Calu3 (cell line): ENCODE results near the gene DHX57. TPM values are rescaled to one million over a fixed set of nuclear protein-coding genes. Genes with fewer than 3 reads are reported as not detected.

Experiments
- BruUV-seq: library from RNA; stranded (reverse); fragments of 400-500 nt; replicated peaks from 2 replicates; lab custom pipeline; 2021; lab: Mats Ljungman, UMichigan
- CTCF ChIA-PET: fragments of 300-600 bp; sonication (Branson Sonifier 250); formaldehyde crosslinking; loops from one replicate; lab custom pipeline; 2022; ENCODE audit warnings: antibody characterized with exemption; lab: Charles Lee
- DNase-seq: peaks from one replicate; pipeline ENCODE4 v3.0.0; 2022
- H3K27ac Mint-ChIP-seq: one replicate; pipeline ENCODE4 v1.8.0; 2022; ENCODE audit warnings: mixed read lengths; ENCODE audit not compliant: unreplicated experiment
- H3K27me3 Mint-ChIP-seq: one replicate; pipeline ENCODE4 v1.8.0; 2022; ENCODE audit warnings: mixed read lengths; ENCODE audit not compliant: unreplicated experiment
- H3K36me3 Mint-ChIP-seq: one replicate; pipeline ENCODE4 v1.8.0; 2022; ENCODE audit warnings: mild to moderate bottlenecking, moderate library complexity, mixed read lengths; ENCODE audit not compliant: insufficient read depth, unreplicated experiment
- H3K4me1 Mint-ChIP-seq: one replicate; pipeline ENCODE4 v1.8.0; 2022; ENCODE audit warnings: mild to moderate bottlenecking, low read depth, mixed read lengths; ENCODE audit not compliant: unreplicated experiment
- H3K4me3 Mint-ChIP-seq: one replicate; pipeline ENCODE4 v1.8.0; 2022; ENCODE audit warnings: mild to moderate bottlenecking, low read depth, moderate library complexity, mixed read lengths; ENCODE audit not compliant: unreplicated experiment
- H3K9me3 Mint-ChIP-seq: one replicate; pipeline ENCODE4 v1.8.0; 2022; ENCODE audit warnings: low read depth, mixed read lengths; ENCODE audit not compliant: unreplicated experiment
- intact Hi-C: fragments of 100-400 bp; cut with micrococcal nuclease; formaldehyde crosslinking; loops from one replicate; pipeline ENCODE4 v1.10.0; 2022; ENCODE audit not compliant: unreplicated experiment
- total RNA-seq: library from RNA; stranded (reverse); gene quantifications from 2 replicates; pipeline ENCODE4 v1.2.3, GENCODE V29; 2022
- TF ChIP-seq, protein P1 (sequence below): fragments of 200-600 bp; IDR thresholded peaks from one replicate; pipeline ENCODE4 v1.8.0; 2022; ENCODE audit warnings: antibody characterized with exemption; ENCODE audit not compliant: unreplicated experiment

DHX57 gene
- total RNA-seq, 1 experiment from 2014 or later: 20.3 TPM

DNA sequence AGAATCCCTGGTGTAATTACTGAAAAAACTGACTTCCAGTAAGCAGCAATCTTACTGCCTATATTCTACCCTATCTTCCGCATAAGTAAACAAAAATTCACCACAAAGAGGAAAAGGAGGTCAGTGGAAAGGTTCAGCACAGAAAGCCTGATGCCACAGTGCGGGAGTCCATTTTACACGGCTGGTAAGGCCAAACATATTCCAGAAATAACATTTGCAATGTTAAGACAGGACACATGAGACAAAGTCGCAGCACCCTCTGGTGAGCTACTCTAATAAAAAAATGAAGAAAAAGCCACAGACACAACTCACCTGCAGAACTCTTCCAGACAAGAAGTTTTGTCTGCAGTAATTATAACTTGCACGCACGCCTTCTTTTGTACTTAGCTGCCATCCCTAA lies 57.2 kb downstream of the DHX57 start:
- no TSS peak for BruUV-seq
- H3K9me3 Mint-ChIP-seq: no peaks in the 10 kb centered on the region
- no peaks in the 10 kb centered on the region for H3K4me1 Mint-ChIP-seq
- CTCF ChIA-PET: no interaction called here
- TF ChIP-seq, protein P1, sequence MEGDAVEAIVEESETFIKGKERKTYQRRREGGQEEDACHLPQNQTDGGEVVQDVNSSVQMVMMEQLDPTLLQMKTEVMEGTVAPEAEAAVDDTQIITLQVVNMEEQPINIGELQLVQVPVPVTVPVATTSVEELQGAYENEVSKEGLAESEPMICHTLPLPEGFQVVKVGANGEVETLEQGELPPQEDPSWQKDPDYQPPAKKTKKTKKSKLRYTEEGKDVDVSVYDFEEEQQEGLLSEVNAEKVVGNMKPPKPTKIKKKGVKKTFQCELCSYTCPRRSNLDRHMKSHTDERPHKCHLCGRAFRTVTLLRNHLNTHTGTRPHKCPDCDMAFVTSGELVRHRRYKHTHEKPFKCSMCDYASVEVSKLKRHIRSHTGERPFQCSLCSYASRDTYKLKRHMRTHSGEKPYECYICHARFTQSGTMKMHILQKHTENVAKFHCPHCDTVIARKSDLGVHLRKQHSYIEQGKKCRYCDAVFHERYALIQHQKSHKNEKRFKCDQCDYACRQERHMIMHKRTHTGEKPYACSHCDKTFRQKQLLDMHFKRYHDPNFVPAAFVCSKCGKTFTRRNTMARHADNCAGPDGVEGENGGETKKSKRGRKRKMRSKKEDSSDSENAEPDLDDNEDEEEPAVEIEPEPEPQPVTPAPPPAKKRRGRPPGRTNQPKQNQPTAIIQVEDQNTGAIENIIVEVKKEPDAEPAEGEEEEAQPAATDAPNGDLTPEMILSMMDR: no peak
- intact Hi-C loops: no loop called here
- H3K4me3 Mint-ChIP-seq: no peak overlapping the region
- peaks cover 11% of the 10 kb centered on the region for H3K36me3 Mint-ChIP-seq
- H3K27me3 Mint-ChIP-seq: no peaks in the 10 kb centered on the region
- no peak overlapping the region for H3K27ac Mint-ChIP-seq
- DNase-seq: no peak

DNA sequence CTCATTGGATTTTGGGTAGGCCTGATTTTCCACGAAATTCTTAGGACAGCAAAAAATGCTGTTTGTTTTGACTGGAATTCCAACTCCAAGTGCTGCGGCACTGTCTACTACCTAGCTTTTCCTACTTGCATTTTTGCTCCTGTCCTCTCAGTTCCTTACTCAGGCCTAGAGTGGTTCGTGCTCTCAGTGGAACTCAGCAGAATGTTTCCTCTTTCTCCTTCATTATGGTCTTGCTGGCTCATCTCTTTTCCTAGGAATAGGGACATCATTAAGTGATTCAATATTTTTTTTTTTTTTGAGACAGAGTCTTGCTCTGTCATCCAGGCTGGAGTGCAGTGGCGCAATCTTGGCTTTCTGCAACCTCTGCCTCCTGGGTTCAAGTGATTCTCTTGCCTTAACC lies 59.8 kb downstream of the DHX57 start:
- Mint-ChIP-seq H3K36me3 (peaks cover 5% of the 10 kb centered on the region), H3K27ac (no peak overlapping the region)
- TF ChIP-seq, protein P1: no peak

DNA sequence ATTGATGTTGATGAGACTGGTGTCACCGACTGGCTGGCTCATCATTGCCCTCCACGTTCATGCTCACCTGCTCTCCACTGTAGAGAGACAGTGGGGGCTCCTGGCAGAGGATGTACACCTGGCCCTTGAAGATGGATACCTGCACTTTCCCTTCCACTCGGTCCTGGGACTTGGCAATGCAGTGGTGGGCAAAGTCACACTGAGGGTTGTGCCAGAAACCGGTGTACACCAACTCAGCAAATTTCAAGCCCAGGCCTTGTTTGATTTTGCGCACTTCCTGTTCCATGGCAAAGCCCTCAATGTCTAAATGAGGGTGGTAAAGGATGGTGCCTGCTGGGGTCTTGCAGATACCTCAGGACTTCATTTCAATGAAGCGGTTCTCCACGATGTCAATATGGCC lies 65.2 kb downstream of the DHX57 start:
- no TSS peak for BruUV-seq
- no peak overlapping the region for H3K27ac Mint-ChIP-seq
- no peaks in the 10 kb centered on the region for H3K27me3 Mint-ChIP-seq
- DNase-seq: no peak
- intact Hi-C loops: no loop called here
- TF ChIP-seq, protein P1: no peak
- CTCF ChIA-PET: no interaction called here
- no peaks in the 10 kb centered on the region for H3K9me3 Mint-ChIP-seq
- no peaks in the 10 kb centered on the region for H3K4me1 Mint-ChIP-seq
- no peaks in the 10 kb centered on the region for H3K36me3 Mint-ChIP-seq
- H3K4me3 Mint-ChIP-seq: no peak overlapping the region

More for the DNA sequence above, 59.8 kb downstream of the DHX57 start:
- intact Hi-C loops: no loop called here
- no peaks in the 10 kb centered on the region for H3K4me1 Mint-ChIP-seq
- H3K27me3 Mint-ChIP-seq: no peaks in the 10 kb centered on the region
- no peak overlapping the region for H3K4me3 Mint-ChIP-seq
- no peaks in the 10 kb centered on the region for H3K9me3 Mint-ChIP-seq
- CTCF ChIA-PET: no interaction called here
- no peak for DNase-seq
- no TSS peak for BruUV-seq

DNA sequence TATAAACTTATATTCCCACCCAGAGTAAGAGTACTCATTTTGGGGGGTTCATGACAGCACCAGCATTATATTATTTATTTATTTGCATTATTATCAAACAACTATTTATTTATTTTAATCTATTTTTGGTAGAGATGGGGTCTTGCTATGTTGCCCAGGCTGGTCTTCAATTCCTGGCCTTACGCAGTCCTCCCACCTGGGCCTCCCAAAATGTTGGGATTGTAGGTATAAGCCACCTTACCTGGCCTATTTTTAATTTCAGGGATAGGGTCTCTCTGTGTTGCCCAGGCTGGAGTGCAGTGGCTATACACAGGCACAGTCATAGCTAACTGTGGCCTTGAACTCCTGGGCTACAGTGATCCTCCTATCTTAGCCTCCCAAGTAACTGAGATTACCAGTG lies 67.1 kb downstream of the DHX57 start:
- Mint-ChIP-seq H3K4me1 (no peaks in the 10 kb centered on the region), H3K9me3 (no peaks in the 10 kb centered on the region), H3K36me3 (no peaks in the 10 kb centered on the region), H3K4me3 (no peak overlapping the region), H3K27ac (no peak overlapping the region), H3K27me3 (no peaks in the 10 kb centered on the region)
- no peak for DNase-seq
- CTCF ChIA-PET: interaction anchor here (0.8 kb wide), 1 partner anchor 11 kb away, joined by 3 read pairs; no protein-coding TSS in a partner anchor
- TF ChIP-seq, protein P1: no peak
- BruUV-seq: no TSS peak
- intact Hi-C loops: no loop called here
